ENCODE results near the gene RASL11A. TPM values are rescaled to one million over a fixed set of nuclear protein-coding genes. Genes with fewer than 3 reads are reported as not detected.

The RASL11A gene
- total RNA-seq, 1 experiment from 2014 or later, result 2.7 TPM

DNA sequence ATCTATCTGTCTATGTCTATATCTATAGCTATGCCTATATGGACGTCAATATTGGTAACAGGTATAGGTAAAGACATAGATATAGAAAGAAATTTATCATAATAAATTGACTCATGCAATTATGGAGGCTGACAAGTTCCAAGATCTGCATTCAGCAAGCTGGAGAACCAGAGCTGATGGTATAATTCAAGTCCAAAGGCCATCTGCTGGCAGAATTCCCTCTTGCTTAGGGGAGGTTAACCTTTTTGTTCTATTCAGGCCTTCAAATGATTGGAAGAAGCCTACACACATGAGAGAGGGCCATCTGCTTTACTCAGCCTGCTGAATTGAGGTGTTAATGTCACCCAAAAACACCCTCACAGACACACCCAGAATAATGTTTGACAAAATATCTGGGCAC, 10.8 kb downstream of the RASL11A start:
- Mint-ChIP-seq H3K27ac (no peak overlapping the region), H3K4me3 (no peak overlapping the region), H3K9me3 (no peaks in the 10 kb centered on the region; a peak in 1 of 5 replicates), H3K36me3 (ENCODE audit: insufficient read depth in 1 of 3, low read depth in 3 of 3) (no peaks in the 10 kb centered on the region), H3K27me3 (ENCODE audit: low read depth) (peaks cover 4% of the 10 kb centered on the region), H3K4me1 (peaks cover 13% of the 10 kb centered on the region in 2 experiments; a peak in 3 of 4 replicates)
- TF ChIP-seq CTCF (conservative IDR thresholded peaks at IDR 0.05), result no peak; the same call in 2 of the 3 replicates
- no peak overlapping the region for H2BK12ac ChIP-seq (ENCODE audit: insufficient read length, low read depth, low read length)
- no peak overlapping the region for H3K27ac ChIP-seq (ENCODE audit: insufficient read length, low read depth, low read length)
- no peak overlapping the region for H4K5ac ChIP-seq (ENCODE audit: insufficient read length, low read depth, low read length)
- H3T11ph ChIP-seq (ENCODE audit: low read length), result no peak overlapping the region
- DNase-seq, result no peak
- WGBS (ENCODE audit: extremely low coverage, insufficient read length, low lambda C conversion rate), result no CpG with 5 or more reads among the region's 1 CpG
- H2AK5ac ChIP-seq (ENCODE audit: insufficient read length, low read length), result no peak overlapping the region
- H2BK20ac ChIP-seq (ENCODE audit: low read depth, low read length, poor library complexity, severe bottlenecking), result no peak overlapping the region
- H2BK15ac ChIP-seq (ENCODE audit: low read depth, low read length), result no peak overlapping the region
- no peak overlapping the region for H3K14ac ChIP-seq (ENCODE audit: insufficient read depth, low read length)
- no peak overlapping the region for H2BK5ac ChIP-seq (ENCODE audit: insufficient read length, low read length)
- H3K23ac ChIP-seq (ENCODE audit: insufficient read length, low read depth, low read length), result no peak overlapping the region
- H3K9me3 ChIP-seq (ENCODE audit: control insufficient read depth, low read depth, low read length), result no peaks in the 10 kb centered on the region
- no peaks in the 10 kb centered on the region for H3K79me1 ChIP-seq (ENCODE audit: insufficient read depth, low read depth, low read length, poor library complexity, severe bottlenecking)
- H2AFZ ChIP-seq (ENCODE audit: low read length), result no peak overlapping the region
- no peaks in the 10 kb centered on the region for H3K4me1 ChIP-seq (ENCODE audit: insufficient read depth, low read length)
- H3K23me2 ChIP-seq (ENCODE audit: insufficient read length, low read depth, low read length, poor library complexity, severe bottlenecking), result no peaks in the 10 kb centered on the region
- H3K79me2 ChIP-seq (ENCODE audit: insufficient read depth, low read length), result no peaks in the 10 kb centered on the region
- no peaks in the 10 kb centered on the region for H4K20me1 ChIP-seq (ENCODE audit: control insufficient read depth, insufficient read depth, insufficient read length)
- no peak overlapping the region for H3K56ac ChIP-seq (ENCODE audit: insufficient read length, low read depth, low read length)
- no peak overlapping the region for H3K4ac ChIP-seq (ENCODE audit: low read depth, low read length)
- H3K18ac ChIP-seq (ENCODE audit: insufficient read length, low read depth, low read length), result no peak overlapping the region
- H4K91ac ChIP-seq (ENCODE audit: insufficient read length, low read depth, low read length), result no peak overlapping the region
- no peak overlapping the region for H4K8ac ChIP-seq (replicated peaks; ENCODE audit: insufficient read length, low read depth, low read length)
- H2BK120ac ChIP-seq (ENCODE audit: low read depth, low read length, poor library complexity, severe bottlenecking), result no peak overlapping the region
- no peak overlapping the region for H3K4me2 ChIP-seq (ENCODE audit: insufficient read depth, insufficient read length, low read length)
- H3K9ac ChIP-seq (ENCODE audit: extremely low read depth, insufficient read length, low read length), result no peak overlapping the region
- no peaks in the 10 kb centered on the region for H3K27me3 ChIP-seq (ENCODE audit: insufficient read depth, low read length)

All from H9 (cell line).